HepG2 (cell line): ENCODE measurements around the gene CDC42EP4. TPM values are rescaled to one million over a fixed set of nuclear protein-coding genes. Genes with fewer than 3 reads are reported as not detected.
A peak's percentile ranks its signal among the peaks of the same experiment; 100 is the strongest.

ENCODE experiments used
- CSRNP1 ChIP-seq: sonication (generic); formaldehyde crosslinking; IDR thresholded peaks from 2 replicates; pipeline ENCODE4 v1.8.1; 2023; ENCODE audit warnings: mild to moderate bottlenecking, missing genetic modification reagents
- CSRNP2 ChIP-seq: sonication (generic); formaldehyde crosslinking; conservative IDR thresholded peaks from 2 replicates; pipeline ENCODE4 v1.8.0; 2022; ENCODE audit warnings: low read depth, missing genetic modification reagents
- DMAP1 ChIP-seq: IDR thresholded peaks from 2 replicates; pipeline ENCODE4 v1.6.1; 2016
- DR1 ChIP-seq: sonication (generic); formaldehyde crosslinking; IDR thresholded peaks from 2 replicates; pipeline ENCODE4 v1.8.0; 2021; ENCODE audit warnings: mild to moderate bottlenecking, missing genetic modification reagents, inconsistent platforms
- FOSL2 ChIP-seq: sonication (generic); formaldehyde crosslinking; IDR thresholded peaks from 2 replicates; pipeline ENCODE4 v1.4.0; 2020; ENCODE audit warnings: missing genetic modification reagents
- HDAC2 ChIP-seq: sonication (generic); formaldehyde crosslinking; IDR thresholded peaks from 2 replicates; pipeline ENCODE4 v1.4.0; 2020; ENCODE audit warnings: missing genetic modification reagents
- JUNB ChIP-seq: sonication (generic); formaldehyde crosslinking; IDR thresholded peaks from 2 replicates; pipeline ENCODE4 v1.8.0; 2022; ENCODE audit warnings: missing genetic modification reagents, mild to moderate bottlenecking, borderline replicate concordance
- MIXL1 ChIP-seq: IDR thresholded peaks from 2 replicates; pipeline ENCODE4 v1.6.1; 2016
- RXRA ChIP-seq: sonication (generic); formaldehyde crosslinking; IDR thresholded peaks from 2 replicates; pipeline ENCODE4 v1.5.1; 2020; ENCODE audit warnings: missing genetic modification reagents
- SMARCE1 ChIP-seq: fragments of 450-650 bp; IDR thresholded peaks from 2 replicates; pipeline ENCODE4 v1.6.1; 2017; ENCODE audit warnings: borderline replicate concordance
- SRY ChIP-seq: sonication (generic); formaldehyde crosslinking; IDR thresholded peaks from 2 replicates; pipeline ENCODE4 v1.8.0; 2022; ENCODE audit warnings: mild to moderate bottlenecking, missing genetic modification reagents
- TMF1 ChIP-seq: sonication (generic); formaldehyde crosslinking; IDR thresholded peaks from 2 replicates; pipeline ENCODE4 v1.8.1; 2022; ENCODE audit warnings: low read depth, missing genetic modification reagents
- TOE1 ChIP-seq: sonication (generic); formaldehyde crosslinking; IDR thresholded peaks from 2 replicates; pipeline ENCODE4 v1.4.0; 2020; ENCODE audit warnings: mild to moderate bottlenecking, missing genetic modification reagents
- ZNF121 ChIP-seq: sonication (generic); formaldehyde crosslinking; IDR thresholded peaks from 2 replicates; pipeline ENCODE4 v1.5.0; 2020; ENCODE audit warnings: mild to moderate bottlenecking, missing genetic modification reagents
- ZNF619 ChIP-seq: sonication (generic); formaldehyde crosslinking; IDR thresholded peaks from 2 replicates; pipeline ENCODE4 v1.4.0; 2020; ENCODE audit warnings: mild to moderate bottlenecking, missing genetic modification reagents
- ZNF646 ChIP-seq: sonication (generic); formaldehyde crosslinking; IDR thresholded peaks from 2 replicates; pipeline ENCODE4 v1.9.0; 2021; ENCODE audit warnings: mild to moderate bottlenecking, missing genetic modification reagents
- ZNF761 ChIP-seq: sonication (generic); formaldehyde crosslinking; conservative IDR thresholded peaks from 2 replicates; pipeline ENCODE4 v1.4.0; 2020; ENCODE audit warnings: mild to moderate bottlenecking, missing genetic modification reagents
- polyA plus RNA-seq, 8 experiments: library from polyadenylated mRNA; depleted of rRNA in 3 of 8; stranded (reverse) in 7 of 8; unstranded in 1 of 8; fragments of >200 nt; fragmentation: Illumina TruSeq in 4 of 8; extraction: Trizol in 4 of 8; gene quantifications; 2 replicates each; pipeline versions ENCODE4 v1.2.1 to v1.2.3, GENCODE V29; 2011 to 2016; ENCODE audit warnings: low read depth in 4 of 8, missing spikeins in 1 of 8, mixed read lengths in 1 of 8; ENCODE audit not compliant: insufficient read depth in 1 of 8
- total RNA-seq, 5 experiments: library from RNA; depleted of rRNA; stranded (reverse); fragments of >200 nt; fragmentation: Illumina TruSeq; extraction: Trizol; gene quantifications; 2 replicates each; pipeline ENCODE4 v1.2.3, GENCODE V29; 2016; ENCODE audit warnings: low read depth in 1 of 5
- TF ChIP-seq, protein P1 (sequence below): sonication (generic); formaldehyde crosslinking; IDR thresholded peaks from 2 replicates; pipeline ENCODE4 v1.5.0; 2020; ENCODE audit warnings: missing genetic modification reagents
- TF ChIP-seq, protein P2 (sequence below): sonication (generic); formaldehyde crosslinking; IDR thresholded peaks from 2 replicates; pipeline ENCODE4 v1.5.0; 2020; ENCODE audit warnings: missing genetic modification reagents

CDC42EP4 gene
- total and polyA plus RNA-seq, 2 of the 13 experiments (the other 11 are each of a cell fraction or from before 2014, with no cell fraction given), result 19.0 to 54.0 TPM

DNA sequence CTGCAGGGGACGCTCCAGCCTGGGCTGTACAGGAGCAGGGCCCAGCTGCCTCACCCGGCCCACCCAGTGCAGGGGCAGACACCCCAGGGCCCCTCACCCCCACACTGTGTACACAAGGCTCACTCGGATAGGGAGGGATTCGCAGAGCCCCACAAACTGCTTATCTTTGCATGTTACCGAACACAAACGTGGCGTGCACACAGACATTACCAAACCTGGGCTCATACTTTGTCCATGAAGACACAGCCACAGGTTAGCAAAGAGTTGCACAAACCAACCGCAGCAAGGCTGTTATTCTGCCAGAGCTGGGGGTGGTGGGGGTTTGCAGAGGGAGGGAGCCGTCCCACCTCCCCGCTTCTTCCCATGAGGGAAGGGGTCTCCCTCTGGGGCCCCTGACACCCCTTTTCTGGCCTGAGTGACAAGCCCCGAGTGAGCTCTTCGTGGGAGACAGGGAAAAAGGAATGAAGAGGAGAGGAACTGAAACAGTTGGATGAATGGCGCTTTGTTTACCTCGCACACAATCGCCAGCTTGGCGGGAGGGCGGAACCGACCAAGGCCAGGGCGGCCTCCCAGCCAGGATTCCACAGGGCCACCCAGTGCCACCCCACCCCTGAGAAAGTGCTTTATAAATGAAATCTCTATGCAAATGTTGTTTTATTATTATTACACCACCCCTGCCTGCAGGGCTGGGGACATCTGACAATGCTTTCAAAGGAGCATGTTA, 49.7 kb downstream of the CDC42EP4 start (continued):
- TF ChIP-seq CSRNP2 (CRISPR knock-in tag) (no peak), TOE1 (CRISPR knock-in tag) (no peak), FOSL2 (peak; percentile 4), RXRA (CRISPR knock-in tag) (peak; percentile 86), DR1 (CRISPR knock-in tag) (peak; percentile 70), CSRNP1 (peak; percentile 54; the same call in 1 of the 2 replicates), ZNF761 (CRISPR knock-in tag) (no peak), HDAC2 (CRISPR knock-in tag) (peak; percentile 74), ZNF121 (CRISPR knock-in tag) (no peak; the same call in 1 of the 2 replicates), ZNF646 (peak; percentile 43; the same call in 1 of the 2 replicates), SMARCE1 (no peak), TMF1 (CRISPR knock-in tag) (peak; percentile 56; the same call in 1 of the 2 replicates), MIXL1 (CRISPR knock-in tag) (no peak; the same call in 1 of the 2 replicates), ZNF619 (peak; percentile 88), DMAP1 (CRISPR knock-in tag) (peak; percentile 76; the same call in 1 of the 2 replicates), JUNB (no peak), SRY (0 out of 2 replicates have a peak, but pooled peaks have one; percentile 50)
- TF ChIP-seq, protein P1, sequence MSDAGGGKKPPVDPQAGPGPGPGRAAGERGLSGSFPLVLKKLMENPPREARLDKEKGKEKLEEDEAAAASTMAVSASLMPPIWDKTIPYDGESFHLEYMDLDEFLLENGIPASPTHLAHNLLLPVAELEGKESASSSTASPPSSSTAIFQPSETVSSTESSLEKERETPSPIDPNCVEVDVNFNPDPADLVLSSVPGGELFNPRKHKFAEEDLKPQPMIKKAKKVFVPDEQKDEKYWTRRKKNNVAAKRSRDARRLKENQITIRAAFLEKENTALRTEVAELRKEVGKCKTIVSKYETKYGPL (CRISPR knock-in tag), result peak; percentile 78
- TF ChIP-seq, protein P2, sequence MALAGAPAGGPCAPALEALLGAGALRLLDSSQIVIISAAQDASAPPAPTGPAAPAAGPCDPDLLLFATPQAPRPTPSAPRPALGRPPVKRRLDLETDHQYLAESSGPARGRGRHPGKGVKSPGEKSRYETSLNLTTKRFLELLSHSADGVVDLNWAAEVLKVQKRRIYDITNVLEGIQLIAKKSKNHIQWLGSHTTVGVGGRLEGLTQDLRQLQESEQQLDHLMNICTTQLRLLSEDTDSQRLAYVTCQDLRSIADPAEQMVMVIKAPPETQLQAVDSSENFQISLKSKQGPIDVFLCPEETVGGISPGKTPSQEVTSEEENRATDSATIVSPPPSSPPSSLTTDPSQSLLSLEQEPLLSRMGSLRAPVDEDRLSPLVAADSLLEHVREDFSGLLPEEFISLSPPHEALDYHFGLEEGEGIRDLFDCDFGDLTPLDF (CRISPR knock-in tag), result peak; percentile 73
